Measurements from ENCODE around the gene TRPM5. TPM values are rescaled to one million over a fixed set of nuclear protein-coding genes. Genes with fewer than 3 reads are reported as not detected.

The TRPM5 gene
- total RNA-seq, 1 donor from 2014 or later, result 0.34 TPM

DNA sequence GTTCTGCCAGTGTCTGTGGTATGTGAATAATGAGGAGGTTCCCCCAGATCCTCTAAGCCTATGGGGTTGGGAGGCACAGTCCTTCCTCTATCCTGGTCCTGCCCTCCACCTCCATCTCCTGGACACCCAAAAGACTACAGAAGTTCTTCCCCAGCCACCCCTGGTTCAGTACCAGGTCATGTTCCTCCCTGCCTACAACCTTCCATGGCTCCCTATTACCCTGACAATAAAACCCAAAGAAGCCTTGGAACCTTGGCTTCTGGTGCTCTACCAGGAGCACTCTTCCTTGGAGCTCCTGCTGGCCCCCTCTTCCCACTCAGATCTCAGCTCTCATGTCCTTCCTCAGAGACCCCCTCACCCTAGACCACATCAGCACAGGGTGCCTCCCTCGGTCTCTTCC lies 12.9 kb downstream of the TRPM5 start:
- H3K4me1 Mint-ChIP-seq, result no peaks in the 10 kb centered on the region

DNA sequence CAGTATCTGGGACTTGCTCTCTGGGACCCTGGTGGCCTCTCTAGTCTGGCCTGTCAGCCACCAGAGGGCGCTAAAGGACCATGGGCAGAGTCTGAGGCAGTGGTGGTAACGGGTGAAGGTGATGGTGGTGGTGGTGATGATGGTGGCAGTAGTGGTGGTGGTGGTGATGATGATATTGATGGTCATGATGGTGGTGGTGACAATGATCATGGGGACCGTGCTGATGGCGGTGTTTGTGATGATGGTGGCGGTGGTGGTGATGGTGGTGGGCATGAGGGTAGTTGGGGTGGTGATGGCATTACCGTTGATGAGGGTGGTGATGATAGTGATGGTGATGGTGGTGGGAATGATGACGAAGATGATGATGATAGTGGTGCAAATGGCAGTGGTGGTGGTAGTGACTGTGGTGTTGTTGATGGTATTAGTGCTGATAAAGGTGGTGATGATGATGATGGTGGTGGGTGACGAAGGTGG lies 16.0 kb downstream of the TRPM5 start:
- H2AFZ ChIP-seq (replicated peaks), result no peak overlapping the region
- no peaks in the 10 kb centered on the region for H3K9me3 Mint-ChIP-seq
- no peaks in the 10 kb centered on the region for H3K4me1 Mint-ChIP-seq
- H3K27ac Mint-ChIP-seq, result no peak overlapping the region
- DNase-seq (ENCODE audit: low spot score), result peak; percentile 85
- H3K79me2 ChIP-seq (ENCODE audit: low read depth), result no peaks in the 10 kb centered on the region
- peaks cover 5% of the 10 kb centered on the region for H3K27me3 Mint-ChIP-seq (ENCODE audit: insufficient read depth, low read depth)
- H3K9me3 ChIP-seq (ENCODE audit: low read depth), result no peaks in the 10 kb centered on the region
- no peaks in the 10 kb centered on the region for H3K36me3 Mint-ChIP-seq
- no peak overlapping the region for H3K9ac ChIP-seq
- H3K27me3 ChIP-seq, result no peaks in the 10 kb centered on the region
- no peaks in the 10 kb centered on the region for H3K36me3 ChIP-seq
- no peaks in the 10 kb centered on the region for H3F3A ChIP-seq (ENCODE audit: low read depth)
- no peaks in the 10 kb centered on the region for H4K20me1 ChIP-seq (ENCODE audit: low read depth)
- no peak for TF ChIP-seq EZH2 (IDR thresholded peaks at IDR 0.05)
- TF ChIP-seq, protein P1, sequence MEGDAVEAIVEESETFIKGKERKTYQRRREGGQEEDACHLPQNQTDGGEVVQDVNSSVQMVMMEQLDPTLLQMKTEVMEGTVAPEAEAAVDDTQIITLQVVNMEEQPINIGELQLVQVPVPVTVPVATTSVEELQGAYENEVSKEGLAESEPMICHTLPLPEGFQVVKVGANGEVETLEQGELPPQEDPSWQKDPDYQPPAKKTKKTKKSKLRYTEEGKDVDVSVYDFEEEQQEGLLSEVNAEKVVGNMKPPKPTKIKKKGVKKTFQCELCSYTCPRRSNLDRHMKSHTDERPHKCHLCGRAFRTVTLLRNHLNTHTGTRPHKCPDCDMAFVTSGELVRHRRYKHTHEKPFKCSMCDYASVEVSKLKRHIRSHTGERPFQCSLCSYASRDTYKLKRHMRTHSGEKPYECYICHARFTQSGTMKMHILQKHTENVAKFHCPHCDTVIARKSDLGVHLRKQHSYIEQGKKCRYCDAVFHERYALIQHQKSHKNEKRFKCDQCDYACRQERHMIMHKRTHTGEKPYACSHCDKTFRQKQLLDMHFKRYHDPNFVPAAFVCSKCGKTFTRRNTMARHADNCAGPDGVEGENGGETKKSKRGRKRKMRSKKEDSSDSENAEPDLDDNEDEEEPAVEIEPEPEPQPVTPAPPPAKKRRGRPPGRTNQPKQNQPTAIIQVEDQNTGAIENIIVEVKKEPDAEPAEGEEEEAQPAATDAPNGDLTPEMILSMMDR (IDR thresholded peaks at IDR 0.05), result peak; percentile 94
- H3K27ac ChIP-seq, result no peak overlapping the region
- no peak overlapping the region for H3K4me2 ChIP-seq
- H3K4me3 Mint-ChIP-seq, result no peak overlapping the region
- no peak overlapping the region for H3K4me3 ChIP-seq
- H3K4me1 ChIP-seq, result no peaks in the 10 kb centered on the region

More for the DNA sequence above, 12.9 kb downstream of the TRPM5 start:
- H3K4me3 Mint-ChIP-seq, result no peak overlapping the region
- no peaks in the 10 kb centered on the region for H3K9me3 ChIP-seq (ENCODE audit: low read depth)
- H3K27me3 Mint-ChIP-seq (ENCODE audit: insufficient read depth, low read depth), result peaks cover 5% of the 10 kb centered on the region
- H3K4me3 ChIP-seq, result no peak overlapping the region
- no peaks in the 10 kb centered on the region for H3K79me2 ChIP-seq (ENCODE audit: low read depth)
- H3K4me1 ChIP-seq, result no peaks in the 10 kb centered on the region
- H3K27ac ChIP-seq, result no peak overlapping the region
- H3K36me3 ChIP-seq, result no peaks in the 10 kb centered on the region
- DNase-seq (ENCODE audit: low spot score), result no peak
- peaks cover 16% of the 10 kb centered on the region for H3K27me3 ChIP-seq
- H3K36me3 Mint-ChIP-seq, result no peaks in the 10 kb centered on the region
- no peaks in the 10 kb centered on the region for H3F3A ChIP-seq (ENCODE audit: low read depth)
- H3K4me2 ChIP-seq, result no peak overlapping the region
- no peaks in the 10 kb centered on the region for H4K20me1 ChIP-seq (ENCODE audit: low read depth)
- no peak overlapping the region for H2AFZ ChIP-seq (replicated peaks)
- no peak overlapping the region for H3K9ac ChIP-seq
- no peaks in the 10 kb centered on the region for H3K9me3 Mint-ChIP-seq
- H3K27ac Mint-ChIP-seq, result no peak overlapping the region
- TF ChIP-seq, protein P1 (IDR thresholded peaks at IDR 0.05), result no peak
- no peak for TF ChIP-seq EZH2phosphoT487 (IDR thresholded peaks at IDR 0.05)
- no peak for TF ChIP-seq EZH2 (IDR thresholded peaks at IDR 0.05)

DNA sequence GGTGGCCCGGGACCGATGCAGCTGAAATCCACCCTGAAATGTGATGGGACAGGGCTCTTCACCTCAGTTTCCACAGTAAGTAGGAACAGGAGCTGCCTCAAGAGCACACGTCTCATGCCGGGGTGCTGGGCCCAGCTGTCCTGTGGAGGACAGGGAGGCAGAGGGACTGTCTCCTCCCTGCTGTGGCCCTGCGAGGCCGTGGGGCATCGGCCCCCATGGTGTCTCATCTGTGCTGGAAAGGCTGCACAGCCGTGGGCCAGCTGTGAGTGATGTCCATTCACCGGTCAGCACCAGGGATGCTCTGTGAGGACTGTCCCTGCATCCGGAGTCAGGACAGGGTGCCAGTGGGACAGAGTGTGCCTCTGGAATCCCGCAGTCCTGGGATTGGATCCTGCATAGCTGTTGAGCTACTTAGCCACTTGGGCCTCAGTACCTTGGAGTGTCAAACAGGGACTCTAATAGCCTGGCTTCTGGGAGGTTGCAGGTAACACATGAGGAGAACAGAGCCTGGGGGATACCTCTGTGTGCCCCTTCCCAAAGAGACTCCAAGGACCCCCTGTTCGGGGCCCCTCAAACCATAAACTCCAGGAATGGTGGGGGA lies 16.5 kb downstream of the TRPM5 start:
- H3K36me3 ChIP-seq, result no peaks in the 10 kb centered on the region
- DNase-seq (ENCODE audit: low spot score), result no peak
- H3K27me3 ChIP-seq, result no peaks in the 10 kb centered on the region
- Mint-ChIP-seq H3K27ac (no peak overlapping the region), H3K9me3 (no peaks in the 10 kb centered on the region), H3K36me3 (no peaks in the 10 kb centered on the region), H3K4me1 (no peaks in the 10 kb centered on the region), H3K27me3 (ENCODE audit: insufficient read depth, low read depth) (peaks cover 5% of the 10 kb centered on the region), H3K4me3 (no peak overlapping the region)
- H3K4me1 ChIP-seq, result no peaks in the 10 kb centered on the region
- no peaks in the 10 kb centered on the region for H3K9me3 ChIP-seq (ENCODE audit: low read depth)
- H2AFZ ChIP-seq (replicated peaks), result no peak overlapping the region
- no peak for TF ChIP-seq EZH2 (IDR thresholded peaks at IDR 0.05)
- TF ChIP-seq EZH2phosphoT487 (IDR thresholded peaks at IDR 0.05), result no peak
- TF ChIP-seq, protein P1 (IDR thresholded peaks at IDR 0.05), result no peak
- H3K27ac ChIP-seq, result no peak overlapping the region
- H3K4me2 ChIP-seq, result no peak overlapping the region
- H3F3A ChIP-seq (ENCODE audit: low read depth), result no peaks in the 10 kb centered on the region
- H3K4me3 ChIP-seq, result no peak overlapping the region
- H3K9ac ChIP-seq, result no peak overlapping the region
- no peaks in the 10 kb centered on the region for H4K20me1 ChIP-seq (ENCODE audit: low read depth)
- H3K79me2 ChIP-seq (ENCODE audit: low read depth), result no peaks in the 10 kb centered on the region

Data from neural progenitor cell (in vitro differentiated cells).